NCI-H1436 (cell line): ENCODE data around the gene CAMK4.
"Not testable (repeated sequence)": the region's sequence is repeated elsewhere in the genome, so short reads cannot be mapped to it uniquely, and the experiment has no call there.

Source experiments
- DNase-seq: peaks from one replicate; lab custom pipeline; 2025; lab: John Stamatoyannopoulos, UW

CAMK4 gene

GRCh38 chr5:111256128-111256527 lies 31.9 kb downstream of the CAMK4 start:
- no peak for DNase-seq

DNA sequence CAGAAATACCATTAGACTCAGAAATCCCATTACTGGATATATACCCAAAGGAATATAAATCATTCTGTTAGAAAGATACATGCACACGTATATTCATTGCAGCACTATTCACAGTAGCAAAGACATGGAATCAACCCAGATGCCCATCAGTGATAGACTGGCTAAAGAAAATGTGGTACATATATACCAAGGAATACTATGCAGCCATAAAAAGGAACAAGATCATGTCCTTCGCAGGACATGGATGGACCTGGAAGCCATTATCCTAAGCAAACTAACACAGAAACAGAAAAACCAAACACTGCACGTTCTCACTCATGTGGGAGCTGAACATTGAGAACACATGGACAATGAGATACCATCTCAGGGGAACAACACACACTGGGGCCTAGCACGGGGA lies 33.4 kb downstream of the CAMK4 start:
- not testable (repeated sequence) for DNase-seq

DNA sequence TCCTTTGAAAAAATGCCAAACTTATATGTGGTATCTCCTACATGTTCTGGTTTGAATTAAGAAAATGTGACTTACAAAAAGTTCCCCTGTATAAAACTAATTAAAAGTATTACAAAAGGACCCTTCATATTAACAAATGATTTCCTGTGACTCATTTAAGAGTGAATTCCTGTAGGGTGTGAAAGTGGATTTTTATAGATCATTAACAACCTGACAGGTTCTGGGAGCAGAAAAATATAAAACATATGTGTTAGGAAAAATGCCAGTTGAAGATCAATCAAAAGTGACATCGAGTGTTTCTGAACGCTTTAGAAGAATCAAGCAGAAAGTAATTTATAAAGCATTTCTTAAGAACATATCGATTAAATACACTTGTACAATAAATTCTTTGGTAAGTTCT lies 35.5 kb downstream of the CAMK4 start:
- no peak for DNase-seq

DNA sequence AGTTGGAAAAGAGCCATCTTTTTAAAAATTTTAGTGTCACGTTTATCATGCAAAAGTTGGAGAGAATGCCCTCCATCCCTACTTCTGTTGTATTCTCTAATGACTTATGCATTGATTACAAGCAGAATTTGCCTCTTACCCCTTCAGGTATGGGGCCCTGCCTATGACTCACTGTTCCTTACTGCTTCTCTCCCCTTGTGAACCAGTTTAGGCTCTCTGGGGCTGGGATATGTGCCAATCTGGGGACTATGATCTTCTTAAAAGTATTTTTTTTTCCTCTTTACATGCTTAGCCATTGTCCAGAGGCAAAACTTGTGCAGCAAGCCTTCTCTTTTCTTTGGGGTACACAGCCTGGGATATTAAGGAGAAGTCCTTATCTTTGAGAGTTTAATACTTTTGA lies 37.4 kb downstream of the CAMK4 start:
- no peak for DNase-seq

GRCh38 chr5:111262153-111262552 lies 38.0 kb downstream of the CAMK4 start:
- no peak for DNase-seq

GRCh38 chr5:111262815-111263214 lies 38.6 kb downstream of the CAMK4 start:
- DNase-seq = no peak

- no peak for DNase-seq
These were observed 42.3 kb downstream of the CAMK4 start for GRCh38 chr5:111266491-111266890.

GRCh38 chr5:111268300-111268699 lies 44.1 kb downstream of the CAMK4 start:
- DNase-seq = no peak

- DNase-seq = no peak
These were observed 47.7 kb downstream of the CAMK4 start for GRCh38 chr5:111271885-111272284.

DNA sequence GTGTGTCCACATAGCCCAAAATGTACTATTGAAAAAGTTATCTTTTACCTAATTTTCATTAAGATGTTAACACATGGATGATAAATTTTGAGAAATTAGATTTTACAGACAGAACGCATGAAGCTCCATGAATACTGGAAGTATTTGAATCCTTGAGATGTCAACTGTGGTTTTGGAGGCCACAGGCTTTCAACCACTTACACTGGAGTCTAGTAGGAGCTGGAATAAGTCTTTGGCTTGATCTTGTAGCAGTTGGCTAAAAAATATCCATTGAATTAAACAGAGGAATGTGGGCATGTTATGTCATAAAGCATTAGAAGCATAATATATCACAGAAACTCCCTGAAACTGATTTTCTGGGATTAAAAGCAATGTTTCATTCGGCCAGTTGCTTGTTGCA lies 52.9 kb downstream of the CAMK4 start:
- no peak for DNase-seq

DNA sequence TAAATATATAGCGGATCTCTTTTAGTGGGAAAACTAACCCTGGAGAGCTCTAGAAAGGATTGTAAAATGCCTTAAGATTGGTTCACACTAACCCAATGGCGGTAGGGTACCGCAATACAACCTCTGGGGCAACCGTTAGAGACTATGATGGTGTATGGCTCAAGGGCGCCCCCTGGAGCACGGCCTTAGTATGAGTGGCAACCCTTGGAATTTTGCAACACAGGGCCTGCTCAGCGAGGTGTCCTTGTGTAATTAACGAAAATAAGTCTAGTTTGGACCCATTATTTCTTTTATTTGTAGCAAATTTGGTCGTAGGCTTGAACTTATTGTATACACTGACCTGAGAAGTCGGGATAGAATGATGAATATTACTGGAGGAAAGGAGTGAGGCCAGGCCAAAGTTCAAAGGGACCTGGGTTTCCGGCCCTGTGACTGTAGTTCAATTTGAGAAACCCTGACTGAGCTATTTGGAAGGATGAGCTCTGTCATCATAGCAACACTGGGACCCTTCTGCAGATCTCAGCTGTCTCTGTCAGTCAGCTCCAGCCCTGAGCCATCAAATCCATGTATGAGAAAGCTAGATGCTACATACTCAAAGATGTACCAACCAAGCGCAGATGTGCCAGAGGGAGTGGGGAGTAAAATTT lies 54.8 kb downstream of the CAMK4 start:
- DNase-seq = no peak

- DNase-seq = no peak
These were observed 56.2 kb downstream of the CAMK4 start for GRCh38 chr5:111280282-111280951.

- no peak for DNase-seq
These were observed 58.6 kb downstream of the CAMK4 start for GRCh38 chr5:111282798-111283197.

- no peak for DNase-seq
These were observed 60.6 kb downstream of the CAMK4 start for GRCh38 chr5:111284825-111285224.

DNA sequence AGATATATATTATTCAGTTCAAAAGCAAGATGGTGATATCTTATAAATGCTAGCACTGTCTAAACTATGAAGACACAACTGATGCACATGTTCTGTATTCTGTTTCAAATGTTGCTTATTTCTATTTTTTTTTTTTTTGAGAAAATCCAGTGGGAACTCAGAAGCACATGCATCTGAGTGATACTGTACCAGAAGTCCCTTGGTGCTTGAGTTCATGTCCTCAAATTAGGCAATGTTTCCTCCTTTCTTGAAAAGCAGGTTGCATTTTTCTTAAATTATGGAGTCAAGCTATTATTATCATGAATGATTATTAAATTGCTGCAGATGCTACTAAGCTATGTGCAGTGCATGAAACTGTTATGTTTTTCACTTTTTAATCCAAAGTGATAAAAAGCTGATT lies 70.4 kb downstream of the CAMK4 start:
- no peak for DNase-seq

DNA sequence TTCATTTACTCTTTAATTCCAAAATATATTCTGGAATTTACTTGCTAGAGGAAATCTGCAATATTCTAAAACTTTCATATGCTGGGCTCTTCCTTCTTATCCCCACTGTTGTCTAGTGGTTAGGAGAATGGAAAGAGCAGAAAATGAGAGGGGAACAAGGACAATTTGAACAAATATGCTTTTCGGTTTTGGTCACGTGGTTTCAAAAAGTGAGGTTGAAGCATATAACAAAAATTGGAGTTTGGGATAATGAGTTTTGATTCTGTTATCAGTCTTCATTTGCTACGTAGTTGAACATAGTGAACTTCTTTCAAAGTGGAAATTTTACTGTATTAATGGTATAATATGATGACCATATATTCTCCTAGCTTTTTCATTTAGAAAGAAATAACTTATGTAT lies 71.5 kb downstream of the CAMK4 start:
- DNase-seq = no peak

DNA sequence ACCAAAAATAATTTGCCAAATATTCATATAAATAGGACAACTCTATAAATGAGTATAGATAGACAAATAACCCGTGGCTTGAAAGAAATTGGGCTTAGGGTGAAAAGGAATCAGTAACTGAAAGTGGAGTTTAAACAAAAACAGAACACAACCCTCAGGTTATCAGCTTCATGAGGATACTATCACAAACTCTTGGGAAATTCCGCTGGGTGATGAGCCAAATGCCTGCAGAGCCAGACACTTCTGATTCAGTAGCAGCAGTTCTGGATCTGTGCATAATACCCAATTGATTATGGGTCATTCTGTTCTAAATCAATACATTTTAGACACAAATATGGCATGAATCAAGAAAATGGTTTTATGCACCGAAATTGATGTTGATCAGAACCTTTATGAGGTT lies 72.4 kb downstream of the CAMK4 start:
- DNase-seq = no peak

DNA sequence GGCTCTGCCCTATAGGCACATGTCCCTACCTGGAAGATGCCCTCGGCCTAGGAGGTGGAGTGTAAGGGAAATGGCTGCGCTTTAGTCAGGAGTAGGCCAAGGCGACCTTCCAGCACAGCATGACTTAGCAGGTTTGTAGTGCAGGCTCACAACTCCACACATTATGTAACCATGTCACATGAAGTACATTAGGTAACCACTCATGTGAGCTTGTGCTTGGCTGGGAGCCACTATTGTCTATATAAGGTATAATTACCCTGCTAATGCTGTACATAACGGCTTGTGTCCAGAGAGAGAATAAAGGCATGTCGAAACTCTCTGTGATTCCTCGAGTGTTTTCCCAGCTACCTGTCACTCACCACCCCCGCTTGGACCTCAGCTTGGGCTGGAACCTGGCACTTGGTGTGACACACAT lies 74.9 kb downstream of the CAMK4 start:
- DNase-seq = no peak

- no peak for DNase-seq
These were observed 75.7 kb downstream of the CAMK4 start for GRCh38 chr5:111299831-111300432.

DNA sequence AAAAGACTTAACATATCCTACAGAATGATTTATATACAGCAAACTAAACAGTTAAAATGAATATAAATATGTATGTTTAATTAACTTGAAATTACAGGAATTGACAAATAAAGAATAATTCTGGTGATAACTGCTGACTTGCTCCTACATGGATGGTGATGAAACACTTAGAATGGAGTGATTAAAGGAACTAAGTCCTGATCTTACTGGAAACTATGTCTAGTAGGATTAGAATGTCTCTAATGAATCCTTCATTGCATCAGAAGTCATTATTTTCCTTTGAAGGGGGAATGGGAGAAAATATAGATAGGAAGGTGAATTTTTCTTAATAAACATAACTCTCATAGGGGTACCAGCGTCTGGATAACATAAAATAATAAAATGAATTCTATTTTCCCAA lies 77.1 kb downstream of the CAMK4 start:
- no peak for DNase-seq

GRCh38 chr5:111302043-111302442 lies 77.9 kb downstream of the CAMK4 start:
- DNase-seq = not testable (repeated sequence)

DNA sequence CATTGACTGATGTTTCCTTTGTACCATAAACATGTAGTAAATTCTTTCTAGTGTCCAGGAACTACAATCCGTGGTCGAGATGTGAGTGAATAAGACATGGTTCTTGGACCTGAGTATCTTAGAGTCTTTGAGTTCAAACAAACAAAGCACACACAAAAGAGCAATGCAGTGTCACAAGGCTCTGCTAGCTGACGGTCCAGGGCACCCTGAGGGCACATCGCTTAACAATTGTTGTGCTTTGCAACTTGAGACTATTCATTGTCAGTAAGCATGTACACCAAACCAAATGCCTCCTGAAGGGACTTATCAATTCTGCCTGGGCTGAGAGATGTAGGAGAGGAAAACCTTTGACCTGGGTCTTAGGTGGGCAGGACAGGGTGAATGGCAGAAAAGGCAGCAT lies 84.8 kb downstream of the CAMK4 start:
- no peak for DNase-seq

- DNase-seq = no peak
These were observed 85.2 kb downstream of the CAMK4 start for GRCh38 chr5:111309384-111309783.
